SK-N-SH treated with all-trans-retinoic acid at 6 μM for 48 hours (cell line): ENCODE measurements around the gene STIMATE.

Experiments used
- BACH2 ChIP-seq: fragments of 250-450 bp; sonication (Bioruptor Pico); IDR thresholded peaks from 2 replicates; pipeline ENCODE4 v1.9.0; 2021; ENCODE audit warnings: mild to moderate bottlenecking, borderline replicate concordance
- ZC3H10 ChIP-seq: fragments of 250-450 bp; sonication (Bioruptor Pico); IDR thresholded peaks from 2 replicates; pipeline ENCODE4 v1.5.1; 2021; ENCODE audit warnings: mild to moderate bottlenecking, moderate library complexity

- TF ChIP-seq BACH2 (no peak), ZC3H10 (CRISPR knock-in tag) (no peak)
These were observed 37.5 kb upstream of the STIMATE start for GRCh38 chr3:52934630-52935530.
